ENCODE data around the gene TSPAN16. TPM values are rescaled to one million over a fixed set of nuclear protein-coding genes. Genes with fewer than 3 reads are reported as not detected.

TSPAN16 gene
- total RNA-seq, 1 experiment from 2014 or later: not detected

GRCh38 chr19:11325544-11325943 is 29.6 kb downstream of the TSPAN16 start:
- no peak overlapping the region for H3K27ac Mint-ChIP-seq
- H4K5ac ChIP-seq (ENCODE audit: insufficient read length, low read depth, low read length): no peak overlapping the region
- TF ChIP-seq CTCF (conservative IDR thresholded peaks at IDR 0.05): no peak
- H2BK120ac ChIP-seq (ENCODE audit: low read depth, low read length, poor library complexity, severe bottlenecking): no peak overlapping the region
- H3T11ph ChIP-seq (ENCODE audit: low read length): no peak overlapping the region
- no peak overlapping the region for H3K9ac ChIP-seq (ENCODE audit: extremely low read depth, insufficient read length, low read length)
- H3K4me1 Mint-ChIP-seq: peaks cover 6 to 11% of the 10 kb centered on the region in 2 experiments
- no peak overlapping the region for H3K18ac ChIP-seq (ENCODE audit: insufficient read length, low read depth, low read length)
- no peak overlapping the region for H2AFZ ChIP-seq (ENCODE audit: low read length)
- H2BK5ac ChIP-seq (ENCODE audit: insufficient read length, low read length): no peak overlapping the region
- no peak overlapping the region for H2BK12ac ChIP-seq (ENCODE audit: insufficient read length, low read depth, low read length)
- H3K14ac ChIP-seq (ENCODE audit: insufficient read depth, low read length): no peak overlapping the region
- no peak overlapping the region for H3K23ac ChIP-seq (ENCODE audit: insufficient read length, low read depth, low read length)
- H2AK5ac ChIP-seq (ENCODE audit: insufficient read length, low read length): no peak overlapping the region
- H3K9me3 Mint-ChIP-seq: no peaks in the 10 kb centered on the region
- H3K79me2 ChIP-seq (ENCODE audit: insufficient read depth, low read length): no peaks in the 10 kb centered on the region
- H3K9me3 ChIP-seq (ENCODE audit: control insufficient read depth, low read depth, low read length): no peaks in the 10 kb centered on the region
- H4K91ac ChIP-seq (ENCODE audit: insufficient read length, low read depth, low read length): no peak overlapping the region
- no peak for DNase-seq
- H3K36me3 Mint-ChIP-seq (ENCODE audit: insufficient read depth in 1 of 3, low read depth in 3 of 3): peaks cover 0 to 15% (median 13%) of the 10 kb centered on the region in 3 experiments; a peak in 4 of 7 replicates
- no peak overlapping the region for H2BK20ac ChIP-seq (ENCODE audit: low read depth, low read length, poor library complexity, severe bottlenecking)
- H3K4me3 Mint-ChIP-seq: no peak overlapping the region
- no peaks in the 10 kb centered on the region for H3K27me3 ChIP-seq (ENCODE audit: insufficient read depth, low read length)
- H3K4me2 ChIP-seq (ENCODE audit: insufficient read depth, insufficient read length, low read length): no peak overlapping the region
- H3K23me2 ChIP-seq (ENCODE audit: insufficient read length, low read depth, low read length, poor library complexity, severe bottlenecking): no peaks in the 10 kb centered on the region
- no peak overlapping the region for H4K8ac ChIP-seq (replicated peaks; ENCODE audit: insufficient read length, low read depth, low read length)
- no CpG with 5 or more reads among the region's 7 CpGs for WGBS (ENCODE audit: extremely low coverage, insufficient read length, low lambda C conversion rate)
- H3K79me1 ChIP-seq (ENCODE audit: insufficient read depth, low read depth, low read length, poor library complexity, severe bottlenecking): no peaks in the 10 kb centered on the region
- no peak overlapping the region for H3K56ac ChIP-seq (ENCODE audit: insufficient read length, low read depth, low read length)
- peaks cover 2% of the 10 kb centered on the region; the same call in 1 of the 2 replicates for H3K27me3 Mint-ChIP-seq (ENCODE audit: low read depth)
- no peak overlapping the region for H3K4ac ChIP-seq (ENCODE audit: low read depth, low read length)
- no peak overlapping the region for H3K27ac ChIP-seq (ENCODE audit: insufficient read length, low read depth, low read length)
- H2BK15ac ChIP-seq (ENCODE audit: low read depth, low read length): no peak overlapping the region
- no peaks in the 10 kb centered on the region for H3K4me1 ChIP-seq (ENCODE audit: insufficient read depth, low read length)
- no peaks in the 10 kb centered on the region for H4K20me1 ChIP-seq (ENCODE audit: control insufficient read depth, insufficient read depth, insufficient read length)

Measured in H9 (cell line).